ENCODE results near the gene SEC14L5.
"Not testable (repeated sequence)": the region's sequence is repeated elsewhere in the genome, so short reads cannot be mapped to it uniquely, and the experiment has no call there.

SEC14L5 gene

GRCh38 chr16:4957720-4958509, at the start of gene SEC14L5:
Gene SEC14L5, plus strand, starts transcription at chr16:4958330. Its CDS starts 994 bp downstream, at chr16:4959324.
- DNase-seq: peak; percentile 68 to 85 (median 82)

- DNase-seq: no peak
Observed at GRCh38 chr16:4908854-4909401, 49.2 kb upstream of the SEC14L5 start.

DNA sequence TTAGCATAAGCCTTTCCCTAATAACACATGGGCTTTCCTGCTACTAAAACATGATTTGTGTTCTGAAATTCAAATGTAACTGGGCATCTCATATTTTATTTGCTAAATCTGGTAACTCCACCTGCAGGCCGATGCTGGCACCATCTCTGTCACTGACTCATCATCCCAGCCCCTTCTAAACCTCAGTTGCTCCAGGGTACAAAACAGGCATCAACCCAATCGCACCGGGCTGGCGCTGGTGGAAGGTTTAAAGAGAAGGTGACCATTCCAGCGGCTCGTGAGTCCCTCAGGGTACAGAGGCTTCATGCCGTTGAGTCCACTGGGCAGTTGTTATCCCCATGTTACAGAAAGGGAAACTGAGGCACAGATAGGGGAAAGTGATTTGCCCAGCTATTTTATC, 48.3 kb upstream of the SEC14L5 start:
- no peak for DNase-seq

DNA sequence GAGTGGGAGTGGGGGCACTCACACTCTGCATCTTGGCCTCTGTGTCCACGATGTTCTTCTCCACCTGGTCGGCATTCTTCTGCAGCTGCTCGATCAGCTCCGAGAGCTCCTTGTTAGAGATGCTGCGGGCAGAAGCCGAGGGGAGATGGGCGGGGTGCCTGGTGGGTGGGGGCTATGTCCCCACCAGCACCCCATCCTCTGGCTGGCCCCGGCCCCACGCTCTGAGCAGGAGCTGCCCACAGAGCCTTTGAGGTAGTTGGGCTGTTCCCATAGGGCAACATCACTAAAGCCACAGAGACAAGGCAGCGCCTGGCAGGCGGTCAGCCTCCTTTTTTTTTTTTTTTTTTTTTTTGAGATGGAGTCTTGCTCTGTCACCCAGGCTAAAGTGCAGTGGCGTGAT, 47.3 kb upstream of the SEC14L5 start:
- DNase-seq: no peak

DNA sequence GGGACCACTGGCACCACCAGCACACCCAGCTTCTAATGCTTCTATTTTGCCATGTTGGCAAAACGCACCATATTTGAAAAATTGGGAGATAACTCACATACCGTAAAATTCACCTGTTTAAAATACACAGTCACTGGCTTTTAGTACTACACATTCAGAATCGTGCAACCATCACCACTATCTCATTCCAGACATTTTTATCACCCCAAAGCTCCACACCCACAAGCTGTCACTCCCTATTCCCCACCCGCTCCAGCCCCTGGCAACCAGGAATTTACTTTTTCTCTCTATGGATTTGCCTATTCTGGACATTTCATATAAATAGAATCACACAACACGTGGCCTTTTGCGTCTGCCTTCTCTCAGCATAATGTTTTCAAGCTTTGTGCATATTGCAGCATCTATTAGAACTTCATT, 46.2 kb upstream of the SEC14L5 start:
- no peak for DNase-seq

- no peak for DNase-seq
Observed at GRCh38 chr16:4913130-4913773, 44.9 kb upstream of the SEC14L5 start.

GRCh38 chr16:4913774-4914525, 44.2 kb upstream of the SEC14L5 start:
- DNase-seq: no peak

GRCh38 chr16:4914528-4915225, 43.5 kb upstream of the SEC14L5 start:
- DNase-seq: no peak

DNA sequence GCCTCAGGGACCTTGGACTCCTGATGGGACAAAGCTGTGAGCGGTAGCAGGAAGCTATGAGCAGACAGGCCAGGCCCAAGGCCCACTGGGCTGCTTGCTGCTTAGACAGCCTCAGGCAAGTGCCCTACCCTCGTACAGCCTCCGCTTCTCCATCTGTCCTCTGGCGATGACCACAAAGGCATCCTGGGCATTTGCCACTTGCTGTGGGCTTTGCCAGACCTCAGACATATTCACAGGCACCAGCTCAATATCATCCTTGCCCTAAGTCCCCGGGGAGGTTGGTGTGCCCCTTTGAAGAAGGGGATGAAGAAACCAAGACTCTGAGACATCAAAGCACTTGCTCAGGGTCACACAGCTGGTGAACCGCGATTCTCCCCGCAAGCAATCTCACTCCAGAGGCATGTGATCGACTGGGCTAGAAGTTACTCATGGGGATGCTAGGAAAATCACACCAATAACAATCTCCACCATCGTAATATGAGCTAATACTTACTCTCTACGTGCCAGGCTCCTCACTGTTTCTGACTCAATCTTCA, 42.8 kb upstream of the SEC14L5 start:
- DNase-seq: no peak

DNA sequence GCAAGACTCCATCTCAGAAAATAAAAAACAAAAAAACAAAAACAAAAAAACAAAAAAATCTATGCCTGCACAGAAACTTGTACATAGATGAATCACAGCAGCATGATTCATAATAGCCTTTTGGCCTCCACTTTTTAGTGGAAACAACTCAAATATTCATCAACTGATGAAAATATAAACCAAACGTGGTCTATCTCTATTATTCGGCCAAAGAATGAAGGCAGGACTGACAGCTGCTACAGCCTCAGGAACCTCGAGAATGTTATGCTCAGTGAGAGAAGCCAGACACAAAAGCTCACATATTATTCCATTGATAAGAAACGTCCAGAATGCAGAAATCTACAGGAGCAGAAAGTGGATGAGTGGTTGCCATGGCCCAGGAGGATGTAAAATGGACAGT, 41.0 kb upstream of the SEC14L5 start:
- no peak for DNase-seq

GRCh38 chr16:4918781-4919251, 39.3 kb upstream of the SEC14L5 start:
- no peak for DNase-seq

DNA sequence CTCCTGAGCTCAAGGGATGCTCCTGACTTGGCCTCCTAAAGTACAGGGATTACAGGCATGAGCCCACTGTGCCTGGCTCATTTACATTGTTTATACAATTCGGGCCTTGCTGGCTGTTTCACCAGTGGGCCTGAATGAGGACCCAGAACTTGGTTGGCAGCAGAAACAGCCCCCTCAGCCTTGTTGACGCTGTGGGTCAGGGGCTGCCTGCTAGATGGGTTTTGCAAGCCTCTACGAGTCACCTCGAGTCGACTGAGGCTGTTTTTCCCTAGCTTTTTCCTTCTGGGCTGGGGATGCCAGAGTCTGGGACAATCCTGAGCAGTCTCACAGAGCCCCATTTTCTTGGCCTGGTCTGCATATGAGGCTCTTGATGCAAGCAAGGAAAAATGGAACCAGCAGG, 37.3 kb upstream of the SEC14L5 start:
- DNase-seq: no peak

DNA sequence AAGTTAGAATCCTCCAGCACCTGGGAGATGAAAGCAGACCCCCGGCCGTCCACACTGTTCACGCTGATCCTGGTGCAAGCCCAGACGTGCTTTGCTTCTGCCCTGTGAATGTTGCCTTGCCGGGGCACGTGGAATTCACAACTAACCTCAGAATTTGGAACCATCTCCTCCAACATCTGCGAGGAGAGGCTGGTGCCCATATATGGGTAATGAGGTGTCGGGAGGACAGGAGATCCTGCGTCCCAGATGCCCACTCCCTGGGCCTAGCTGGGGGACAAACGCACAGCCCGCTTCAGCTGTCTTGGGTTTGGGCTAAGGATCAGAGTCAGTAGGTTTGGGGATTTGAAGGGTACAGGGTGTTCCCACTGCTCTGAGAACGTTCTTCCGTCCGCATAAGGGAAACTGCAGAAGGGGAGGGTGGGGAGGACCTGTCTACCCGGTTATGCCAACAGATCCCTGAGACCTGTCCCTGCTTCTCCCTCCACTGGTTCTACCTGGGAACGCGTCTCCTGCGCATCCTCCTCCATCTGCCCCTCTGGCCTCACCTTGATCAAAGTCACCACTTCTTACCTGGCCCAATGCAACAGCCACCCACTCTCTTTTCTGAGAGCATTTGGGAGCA, 35.3 kb upstream of the SEC14L5 start:
- DNase-seq: no peak

GRCh38 chr16:4923853-4924252, 34.3 kb upstream of the SEC14L5 start:
- DNase-seq: no peak

DNA sequence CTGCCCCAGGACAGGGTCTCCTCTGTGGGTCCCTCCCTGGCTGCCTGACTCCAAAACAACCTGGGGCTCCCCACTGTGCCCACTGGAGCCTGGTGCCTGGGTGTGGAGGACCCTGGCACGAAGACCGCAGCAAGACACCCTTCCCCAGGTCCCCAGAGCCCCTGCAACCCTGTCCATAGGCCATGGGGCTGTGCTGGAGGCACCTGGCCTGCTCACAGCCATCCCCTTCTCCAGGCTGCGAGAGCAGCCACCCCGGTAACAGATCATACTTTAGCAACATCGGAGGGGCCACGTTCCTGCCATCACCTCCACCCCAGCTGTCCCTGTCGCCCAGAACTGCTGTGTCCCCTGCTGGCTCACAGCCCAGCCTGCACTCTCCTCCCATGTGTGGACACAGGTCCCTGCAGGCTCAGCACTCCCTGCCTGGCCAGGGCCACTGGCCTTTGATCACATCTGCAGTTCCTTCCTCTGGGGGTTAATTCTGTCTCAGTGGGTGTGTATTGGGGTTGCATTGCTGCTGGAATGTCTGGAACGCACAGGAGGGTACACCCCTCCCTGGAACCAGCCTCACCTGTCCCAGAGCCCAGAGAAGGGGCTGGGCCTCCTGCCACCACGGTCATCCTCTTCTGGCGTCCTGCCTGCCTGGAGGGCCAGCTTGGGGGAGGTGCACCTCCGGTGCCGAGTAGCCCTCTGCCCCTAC, 33.4 kb upstream of the SEC14L5 start:
- DNase-seq: no peak

- no peak for DNase-seq
Observed at GRCh38 chr16:4925293-4925607, 32.9 kb upstream of the SEC14L5 start.

GRCh38 chr16:4925791-4926190, 32.3 kb upstream of the SEC14L5 start:
- DNase-seq: no peak

DNA sequence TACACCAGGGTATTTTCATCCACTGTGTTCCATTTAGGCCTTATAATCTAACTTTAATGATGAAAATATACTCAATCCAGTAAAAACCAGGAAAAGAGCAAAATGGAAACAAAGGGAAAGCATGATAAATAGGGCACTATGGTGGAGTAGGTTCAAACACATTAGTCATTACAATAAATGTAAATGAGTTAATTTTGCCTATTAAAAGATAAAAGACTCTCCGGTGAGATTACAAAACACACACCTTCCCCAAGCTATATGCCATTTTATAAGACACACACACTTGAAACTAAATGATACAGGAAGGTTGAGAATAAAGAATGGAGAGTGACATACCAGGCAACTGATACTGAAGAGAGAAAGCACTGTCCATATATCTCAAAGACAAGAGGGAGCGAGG, 31.2 kb upstream of the SEC14L5 start:
- DNase-seq: no peak

GRCh38 chr16:4927661-4928060, 30.5 kb upstream of the SEC14L5 start:
- DNase-seq: no peak

- no peak for DNase-seq
Observed at GRCh38 chr16:4928227-4928626, 29.9 kb upstream of the SEC14L5 start.

DNA sequence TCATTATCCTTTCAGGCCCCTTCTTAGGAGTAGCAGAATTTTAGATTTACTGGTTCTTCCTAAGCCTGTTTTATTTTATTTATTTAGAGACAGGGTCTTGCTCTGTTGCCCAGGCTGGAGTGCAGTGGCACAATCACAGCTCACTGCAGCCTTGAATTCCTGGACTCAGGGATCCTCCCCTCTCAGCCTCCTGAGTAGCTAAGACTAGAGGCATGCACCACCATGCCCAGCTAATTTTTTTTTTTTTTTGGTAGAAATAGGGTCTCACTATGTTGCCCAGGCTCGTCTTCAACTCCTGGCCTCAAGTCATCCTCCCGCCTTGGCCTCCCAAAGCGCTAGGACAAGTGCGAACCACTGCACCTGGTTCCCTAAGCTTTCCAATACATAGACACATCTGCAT, 28.5 kb upstream of the SEC14L5 start:
- DNase-seq: not testable (repeated sequence)

DNA sequence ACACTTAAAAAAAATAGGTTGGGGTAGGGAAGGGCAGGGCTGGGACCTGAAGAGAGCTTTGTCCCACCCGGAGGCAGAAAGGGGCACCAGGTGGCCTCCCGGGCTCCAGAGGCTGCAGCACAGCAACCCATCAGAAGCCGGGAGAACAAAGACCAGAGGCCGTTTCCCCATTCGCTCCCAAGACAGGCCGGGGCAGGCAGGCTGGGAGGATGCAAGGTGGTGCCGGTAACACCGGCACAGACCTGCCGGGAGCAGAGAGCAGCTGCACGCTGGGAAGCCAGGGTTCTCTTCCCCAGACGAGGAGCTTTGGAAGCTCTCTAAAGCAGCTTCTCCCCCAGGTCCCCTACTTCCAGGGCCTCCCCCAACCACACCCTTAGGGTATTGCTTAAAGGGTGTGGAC, 26.7 kb upstream of the SEC14L5 start:
- no peak for DNase-seq

Measured in activated naive CD4-positive, alpha-beta T cell (primary cell).